CD4-positive, alpha-beta T cell treated with Interleukin-12 subunit alpha and Interleukin-12 subunit beta, for 1 hour (primary cell): ENCODE measurements around the gene TCP11.

Source experiments
- DNase-seq: peaks from one replicate; pipeline ENCODE4 v3.0.0-alpha.2; 2020

The TCP11 gene

DNA sequence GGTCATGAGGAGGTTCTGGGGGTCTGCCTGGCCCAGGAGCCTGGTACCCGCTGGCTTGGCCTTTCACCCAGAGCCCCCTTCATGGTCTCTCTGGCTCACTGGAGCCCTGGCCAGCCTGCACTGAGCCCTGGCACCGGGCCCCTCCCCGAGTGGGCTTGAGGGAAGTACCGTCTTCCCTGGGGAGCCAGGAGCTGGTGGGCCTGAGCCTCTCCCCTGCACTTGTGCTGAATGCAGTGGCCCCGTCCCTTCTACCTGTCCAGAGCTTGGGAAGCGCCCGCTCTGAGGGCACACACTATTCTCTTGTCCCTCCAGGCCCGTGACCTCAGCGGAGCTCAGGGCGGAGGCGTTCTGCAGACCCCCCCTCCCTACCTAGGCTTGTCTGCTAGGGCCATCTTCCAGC is 62.2 kb downstream of the TCP11 start:
- DNase-seq: no peak

DNA sequence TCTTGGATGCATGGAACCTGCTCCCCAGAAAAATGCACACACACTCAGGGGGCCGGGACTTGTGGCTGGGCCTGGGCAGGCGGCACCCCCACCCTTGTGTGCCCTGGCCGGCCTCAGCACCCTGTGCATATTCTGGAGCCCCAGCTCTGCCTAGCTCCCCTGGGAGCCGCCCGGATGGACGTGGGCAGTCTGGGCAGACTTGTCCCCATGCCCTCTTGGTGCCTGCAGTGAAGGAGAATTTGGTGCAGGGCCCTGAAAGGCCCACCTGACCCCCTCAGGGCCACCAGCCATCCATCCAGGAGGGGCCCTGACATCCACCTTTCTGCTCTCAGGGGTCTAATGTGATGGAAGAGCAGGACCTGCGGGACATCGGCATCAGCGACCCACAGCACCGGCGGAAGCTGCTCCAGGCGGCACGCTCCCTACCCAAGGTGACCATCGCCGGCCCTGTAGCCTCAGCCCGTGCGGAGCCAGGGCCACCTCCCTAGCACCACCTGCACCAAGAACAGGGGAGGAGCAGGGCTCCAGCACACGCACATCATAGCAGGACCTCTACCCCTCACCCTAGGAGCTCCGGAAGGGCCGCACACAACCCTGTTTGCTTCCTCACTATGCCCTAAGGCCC is 62.8 kb downstream of the TCP11 start:
- DNase-seq: no peak

DNA sequence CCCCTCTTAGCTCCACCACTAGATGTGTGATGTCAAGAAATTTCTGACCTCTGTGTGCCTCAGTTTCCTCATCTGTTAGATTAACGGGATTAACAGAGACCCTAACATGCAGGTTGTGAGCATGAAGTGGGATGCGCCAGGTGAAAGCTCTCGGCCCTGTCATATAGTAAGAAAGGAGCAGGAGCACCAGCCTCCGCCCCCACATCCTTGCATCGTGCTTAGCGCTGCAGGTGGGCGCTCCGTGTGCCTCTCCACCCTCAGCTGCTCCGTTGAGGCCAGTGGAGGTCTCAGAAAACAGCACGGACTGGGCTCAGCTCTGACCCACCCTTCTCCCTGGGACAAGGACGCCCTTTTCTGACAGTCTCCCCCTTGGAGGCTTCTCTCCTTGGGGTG is 63.4 kb downstream of the TCP11 start:
- DNase-seq: no peak

DNA sequence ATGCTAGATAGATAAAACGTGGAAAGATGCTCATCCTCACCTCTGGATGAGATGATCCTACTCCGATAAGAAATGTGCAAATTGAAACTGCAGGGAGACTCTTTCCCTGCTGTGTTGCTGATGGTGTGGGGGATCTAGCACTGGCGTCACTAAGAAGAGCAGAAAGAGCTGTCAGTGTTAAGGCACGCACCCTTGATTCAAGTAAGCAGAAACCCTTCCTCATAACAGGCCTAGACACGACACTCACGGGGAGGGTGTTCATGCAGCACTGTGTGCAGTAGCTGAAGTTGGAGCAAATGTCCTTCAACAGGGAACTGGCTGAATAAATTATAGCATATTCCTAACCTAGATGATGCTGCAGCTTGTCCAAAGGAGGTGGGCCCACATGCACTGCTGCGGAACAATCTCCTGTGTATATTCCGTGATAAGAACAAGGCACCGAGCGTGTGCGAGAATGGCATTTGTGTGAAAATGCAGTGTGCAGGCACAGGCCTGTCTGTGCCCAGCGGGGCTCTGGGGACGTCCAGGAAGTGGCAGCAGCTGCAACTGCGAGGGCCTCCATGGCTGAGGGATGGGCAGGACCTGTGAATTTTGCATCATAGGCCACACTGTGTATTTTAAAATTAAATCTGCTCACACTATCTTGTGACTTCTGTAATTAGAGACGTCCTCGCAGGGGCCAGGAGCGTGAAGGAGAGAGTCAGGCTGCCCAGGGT is 64.0 kb downstream of the TCP11 start:
- no peak for DNase-seq

DNA sequence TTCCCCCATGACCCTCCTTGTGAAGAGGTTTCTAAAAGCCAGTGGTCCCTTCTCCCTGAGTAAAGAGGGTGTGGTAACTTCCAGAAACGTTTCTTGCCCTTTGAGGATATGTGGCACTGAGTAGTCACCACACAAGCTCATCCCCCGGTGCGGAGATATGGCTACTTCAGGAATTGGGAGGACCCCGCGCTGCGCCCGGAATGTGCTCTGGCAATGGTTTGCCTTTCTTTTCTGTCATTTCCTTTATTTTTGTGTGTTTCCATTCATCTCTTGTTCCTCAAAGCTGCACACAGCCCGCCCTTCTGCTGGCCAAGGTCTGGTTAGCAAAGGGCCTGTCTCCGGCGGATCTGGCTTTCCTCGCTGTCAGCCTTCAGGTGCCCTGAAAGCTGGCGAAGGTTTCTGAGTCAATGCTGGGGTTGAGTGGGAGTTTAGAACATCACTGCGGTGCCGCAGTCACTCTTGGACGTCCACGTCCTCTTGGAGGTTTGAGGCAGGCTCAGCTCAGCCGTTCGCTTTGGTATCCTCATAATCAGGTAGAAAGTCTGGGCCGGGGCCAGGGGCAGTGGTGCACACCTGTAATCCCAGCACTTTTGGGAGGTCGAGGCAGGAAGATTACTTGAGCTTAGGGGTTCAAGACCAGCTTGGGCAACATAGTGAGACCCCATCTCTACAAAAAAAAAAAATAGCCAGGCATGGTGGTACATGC is 67.2 kb downstream of the TCP11 start:
- no peak for DNase-seq

DNA sequence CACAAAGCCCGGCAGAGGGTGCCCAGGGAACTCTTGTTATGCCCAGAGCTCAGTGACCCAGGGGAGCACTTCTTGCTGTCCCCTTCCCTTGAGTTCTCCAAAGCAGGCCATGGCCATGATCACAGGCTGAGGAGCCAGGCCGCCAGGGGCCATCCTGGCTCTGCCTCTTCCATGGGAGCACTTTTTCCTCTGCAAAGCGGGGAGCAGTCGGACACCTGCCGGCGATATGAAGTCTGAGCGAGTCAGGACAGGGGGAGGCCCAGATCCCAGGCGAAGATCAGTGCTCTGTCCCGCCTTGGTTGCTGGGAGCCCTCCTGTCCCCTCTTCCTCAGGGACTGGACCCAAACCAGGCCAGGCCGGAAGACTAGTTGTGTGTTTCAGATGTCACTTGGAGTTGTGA is 67.9 kb downstream of the TCP11 start:
- no peak for DNase-seq

DNA sequence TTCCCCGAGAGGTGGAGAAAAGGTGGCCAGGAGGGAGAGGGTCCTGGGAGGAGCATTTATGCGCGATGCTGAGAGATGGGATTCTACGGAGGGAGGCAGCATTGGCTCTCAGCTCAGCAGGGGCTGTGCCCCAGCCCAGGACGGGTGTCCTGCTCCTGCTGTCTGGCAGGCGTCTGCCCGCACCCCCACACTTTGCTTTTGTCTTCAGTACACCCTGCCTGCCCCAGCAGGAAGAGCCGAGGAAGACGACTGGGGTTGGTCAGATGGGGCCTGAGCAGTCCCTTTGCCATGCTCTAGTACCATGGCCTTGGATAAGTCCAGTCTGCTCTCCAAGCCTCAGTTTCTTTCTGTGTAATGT is 68.5 kb downstream of the TCP11 start:
- no peak for DNase-seq

DNA sequence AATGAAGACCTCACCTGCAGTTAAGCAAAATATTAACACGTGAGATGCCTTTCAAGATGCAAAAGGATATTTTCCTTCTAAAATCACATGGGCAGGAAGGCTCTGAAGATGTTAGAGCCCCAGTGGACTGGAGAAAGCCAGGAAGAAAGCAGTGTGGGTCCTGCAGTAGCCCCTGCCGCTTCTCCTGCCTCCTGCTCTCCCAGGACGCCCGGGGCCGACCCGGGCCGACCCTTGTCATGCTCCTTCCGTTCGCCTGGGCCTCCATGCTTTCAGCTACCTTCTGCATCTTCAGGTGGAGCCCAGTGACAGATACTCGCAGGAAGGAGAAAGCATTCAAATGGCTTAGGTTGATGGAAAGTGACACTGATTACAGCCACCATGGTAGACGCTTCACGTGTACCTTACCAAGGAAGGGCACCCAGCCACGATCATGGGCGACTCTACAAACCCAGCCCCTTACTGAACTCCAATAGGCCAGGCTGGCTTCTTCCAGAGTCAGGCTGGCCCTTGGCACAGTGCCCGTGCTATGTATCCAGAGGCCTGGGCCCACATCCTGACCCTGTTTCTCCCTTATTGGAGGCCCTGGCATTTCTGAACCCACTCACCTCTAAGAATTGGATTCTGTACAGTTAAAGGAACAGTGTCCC is 69.0 kb downstream of the TCP11 start:
- no peak for DNase-seq

DNA sequence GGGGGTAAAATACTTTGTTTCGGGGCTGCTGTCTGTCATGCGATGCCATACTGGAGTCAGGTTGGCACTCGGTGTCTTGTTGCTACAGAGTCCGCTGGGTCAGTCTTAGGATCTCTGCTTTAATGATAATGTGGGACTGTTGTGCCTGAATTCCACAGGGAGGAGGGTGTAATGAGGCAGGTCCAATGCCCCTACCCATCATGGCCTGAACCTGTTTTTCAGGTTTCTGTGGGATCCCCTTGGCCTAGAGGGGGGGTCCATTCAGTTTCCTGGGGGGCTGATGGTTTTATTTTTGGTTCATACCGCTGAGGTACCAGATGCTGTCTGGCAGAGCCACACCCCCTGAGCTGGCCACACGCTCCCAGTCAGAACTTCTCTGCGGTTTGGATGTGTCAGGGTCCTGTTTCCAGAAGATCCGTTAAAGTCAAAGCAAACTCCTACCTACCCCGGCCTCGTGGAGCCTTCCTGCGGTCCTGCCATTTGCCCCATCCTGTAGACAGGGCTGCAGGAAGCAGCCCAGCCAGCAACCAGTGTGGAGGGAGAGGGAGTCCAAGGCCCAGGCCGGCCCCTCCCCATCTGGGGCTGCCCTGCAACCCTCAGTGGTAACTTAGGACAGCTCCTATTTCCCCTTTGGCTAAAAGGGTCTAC is 69.7 kb downstream of the TCP11 start:
- DNase-seq: no peak

DNA sequence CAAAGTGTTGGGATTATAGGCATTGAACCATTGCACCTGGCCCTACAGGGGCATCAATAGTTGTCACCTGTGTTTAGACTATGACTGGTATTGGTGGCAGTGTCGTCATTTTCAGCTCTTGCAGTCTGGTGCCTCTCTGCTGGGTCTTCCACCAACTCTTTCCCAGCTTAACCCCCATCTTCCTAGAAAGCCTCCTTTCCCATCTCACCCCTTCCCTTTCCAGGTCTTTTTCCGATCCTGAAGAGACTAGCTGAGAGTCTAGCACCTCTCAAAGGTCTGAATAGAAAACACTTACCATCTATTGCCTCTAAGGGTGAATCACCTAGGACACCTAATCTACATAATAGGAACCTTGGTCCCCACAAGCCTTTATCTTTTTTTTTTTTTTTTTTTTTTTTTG is 71.0 kb downstream of the TCP11 start:
- DNase-seq: no peak

DNA sequence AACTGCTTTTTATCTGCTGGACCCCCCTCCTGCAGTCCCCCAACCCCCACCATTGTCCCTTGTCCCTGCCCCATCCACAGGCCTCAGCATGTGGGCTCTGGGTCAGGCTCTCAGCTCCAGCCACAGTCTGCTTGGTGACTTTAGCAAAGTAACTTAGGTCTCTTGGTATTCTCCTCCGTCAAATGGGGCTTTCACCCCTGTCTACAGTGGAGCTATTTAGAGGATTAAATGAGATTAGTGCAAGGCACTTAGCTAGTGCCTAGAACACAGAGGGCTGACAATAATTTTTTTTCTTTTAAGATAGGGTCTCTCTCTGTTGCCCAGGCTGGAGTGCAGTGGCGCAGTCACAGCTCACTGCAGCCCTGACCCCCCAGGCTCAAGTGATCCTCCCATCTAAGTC is 71.9 kb downstream of the TCP11 start:
- DNase-seq: no peak

DNA sequence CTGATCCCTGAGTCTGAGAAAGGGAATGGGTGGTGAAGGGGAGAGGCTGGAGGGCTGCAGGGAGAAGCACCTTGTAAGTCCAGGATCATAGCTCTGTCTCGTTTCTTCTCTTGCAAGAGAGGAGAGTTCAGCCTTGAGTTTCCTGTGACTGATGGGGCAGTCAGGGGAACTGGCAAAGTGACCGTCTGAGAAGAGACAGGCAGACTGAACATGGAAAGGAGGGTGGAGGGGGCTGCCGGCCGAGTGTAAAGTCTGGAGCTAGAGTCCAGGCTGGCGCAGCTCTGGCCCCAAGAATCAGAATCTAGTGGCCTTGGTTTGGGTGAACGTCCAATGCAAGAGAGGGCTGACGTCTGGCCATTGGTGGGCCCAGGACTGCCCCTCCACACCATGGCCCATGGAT is 72.5 kb downstream of the TCP11 start:
- no peak for DNase-seq

DNA sequence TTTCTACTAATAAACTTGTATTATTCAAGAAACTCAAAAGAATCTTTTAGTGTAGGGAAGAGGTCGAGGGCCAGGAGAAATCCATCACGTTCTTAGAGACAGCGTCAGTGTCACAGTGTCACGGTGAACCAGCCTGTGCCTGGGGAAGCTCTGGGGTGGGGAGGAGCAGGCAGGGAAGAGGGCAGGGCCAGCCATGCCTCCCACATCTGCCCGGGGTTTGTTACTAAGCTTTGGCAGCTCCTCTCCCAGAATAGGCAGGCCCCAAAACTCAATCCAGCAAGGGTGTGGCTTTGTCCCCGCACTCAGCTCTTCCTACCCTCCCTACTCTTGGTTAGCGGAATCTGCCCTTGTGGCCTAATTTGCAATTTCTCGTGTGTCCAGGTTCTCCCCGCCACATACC is 72.9 kb downstream of the TCP11 start:
- DNase-seq: no peak
